Measurements from ENCODE around the gene DHTKD1. TPM values are rescaled to one million over a fixed set of nuclear protein-coding genes. Genes with fewer than 3 reads are reported as not detected.
A peak's percentile ranks its signal among the peaks of the same experiment; 100 is the strongest.

Gene DHTKD1
- total RNA-seq (10 to 100 TPM; 15.2 to 18.2 TPM), polyA plus RNA-seq (1 to 10 TPM; 5.4 to 8.0 (median 6.6) TPM), total RNA-seq (13.3 to 37.3 (median 22.5) reads per million in 6 experiments)

DNA sequence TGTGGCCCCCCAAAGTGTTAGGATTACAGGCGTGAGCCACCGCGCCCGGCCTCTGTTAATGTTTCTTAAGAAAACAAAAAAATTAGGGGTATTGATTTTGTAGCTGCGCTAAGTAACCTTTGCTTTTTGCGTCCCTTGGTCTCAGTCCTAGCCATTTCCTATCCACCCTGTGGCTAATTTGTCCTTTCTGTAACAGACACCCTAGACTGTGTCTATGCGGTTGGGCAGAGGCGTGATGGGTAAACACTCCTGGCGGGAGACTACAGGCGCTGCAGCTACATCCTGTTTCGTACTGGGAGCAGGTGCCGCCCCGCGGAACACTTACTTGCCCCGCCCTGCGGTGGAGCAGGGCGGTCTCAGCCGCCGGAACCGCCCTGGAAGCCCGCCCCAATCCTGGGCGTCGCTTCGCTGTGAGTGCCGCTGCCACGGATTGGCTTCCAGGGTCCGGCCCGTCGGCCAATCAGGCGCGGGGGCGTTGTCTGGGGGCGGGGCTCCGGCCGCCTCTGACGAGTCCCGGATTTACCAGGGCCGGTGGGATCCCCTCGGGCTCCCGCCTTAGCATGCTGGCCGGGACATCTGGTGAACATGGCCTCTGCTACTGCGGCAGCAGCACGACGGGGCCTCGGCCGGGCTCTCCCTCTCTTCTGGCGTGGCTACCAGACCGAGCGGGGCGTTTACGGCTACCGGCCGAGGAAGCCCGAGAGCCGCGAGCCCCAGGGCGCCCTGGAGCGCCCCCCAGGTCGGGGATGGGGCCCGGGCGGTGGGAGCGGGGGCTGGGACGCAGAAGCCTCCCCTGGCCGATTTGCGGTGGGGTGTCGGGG lies at the start of gene DHTKD1:
Gene DHTKD1 (plus strand): TSS at position 506 of the 821 bp plus-strand sequence. CDS start 80 bp downstream, at position 586.
- H3K4me1 Mint-ChIP-seq = peaks cover 4 to 32% (median 22%) of the 10 kb centered on the region in 4 donors
- no peaks in the 10 kb centered on the region for H3K9me3 Mint-ChIP-seq
- POLR2A ChIA-PET = interaction anchor here (0.6 to 3.3 kb wide), 4 partner anchors 27 to 84 kb away, joined by 3 to 33 read pairs (median 4); partner anchors contain the start of genes SEC61A2 and UPF2
- H3K4me3 Mint-ChIP-seq = peak within 1 kb of the TSS; percentile 73 to 93 (median 87)
- H3K27me3 Mint-ChIP-seq = no peaks in the 10 kb centered on the region
- peak within 1 kb of the TSS; percentile 73 to 97 (median 96) for H3K27ac Mint-ChIP-seq
- ATAC-seq (peak; percentile 96 to 98), DNase-seq (peak; percentile 95 to 99 (median 98))
- H3K36me3 Mint-ChIP-seq = no peaks in the 10 kb centered on the region

DNA sequence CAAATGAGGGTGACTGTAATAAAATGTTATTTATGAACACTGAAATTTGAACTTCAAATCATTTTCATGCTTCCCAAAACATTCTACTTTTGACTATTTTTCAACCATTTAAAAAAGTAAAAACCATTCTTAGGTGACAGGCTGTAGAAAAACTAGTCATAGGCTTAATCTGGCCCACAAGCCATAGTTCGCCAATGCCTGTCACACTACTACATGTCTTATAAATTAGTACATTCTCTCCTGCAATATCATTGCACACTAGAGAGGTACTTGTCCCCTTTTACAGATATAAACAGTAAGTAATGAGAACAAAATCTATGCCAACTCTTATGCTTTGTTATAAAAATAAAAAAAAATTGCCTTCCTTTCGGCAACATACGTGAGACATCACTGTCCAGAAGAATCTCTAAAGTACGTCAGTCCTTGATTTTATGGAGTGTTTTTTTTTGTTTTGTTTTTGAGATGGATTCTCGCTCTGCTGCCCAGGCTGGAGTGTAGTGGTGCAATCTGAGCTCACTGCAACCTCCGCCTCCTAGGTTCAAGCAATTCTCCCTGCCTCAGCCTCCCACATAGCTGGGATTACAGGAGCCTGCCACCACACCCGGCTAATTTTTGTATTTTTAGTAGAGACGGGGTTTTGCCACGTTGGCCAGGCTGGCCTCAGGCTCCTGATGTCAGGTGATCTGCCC lies 49.3 kb upstream of the DHTKD1 start:
- H3K27ac Mint-ChIP-seq = peak overlapping the region in 2 of 10 donors; percentile 22 to 57
- POLR2A ChIA-PET = no interaction called here
- no peak for ATAC-seq

DNA sequence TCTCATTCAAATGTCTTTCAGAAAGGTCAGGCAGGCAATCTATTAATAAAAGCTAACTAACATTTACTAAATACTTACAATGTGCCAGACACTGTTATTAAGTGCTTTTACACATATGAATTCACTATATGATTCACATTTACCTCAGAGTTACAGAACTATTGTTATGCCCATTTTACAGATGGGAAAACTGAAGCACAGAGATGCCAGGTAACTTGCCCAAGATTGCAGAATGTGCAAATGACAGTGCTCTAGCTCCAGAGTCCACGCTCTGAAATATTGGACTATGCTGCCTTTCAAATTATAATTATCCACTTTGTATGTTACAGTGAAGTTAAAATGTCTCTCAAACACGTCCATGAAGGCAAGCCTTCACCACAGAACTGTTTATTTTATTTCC lies 48.2 kb upstream of the DHTKD1 start:
- peaks cover 0 to 26% (median 0%) of the 10 kb centered on the region in 3 donors for H3K36me3 Mint-ChIP-seq
- DNase-seq (no peak), ATAC-seq (no peak)
- H3K27me3 Mint-ChIP-seq = no peaks in the 10 kb centered on the region
- POLR2A ChIA-PET = no interaction called here
- H3K27ac Mint-ChIP-seq = peak overlapping the region in 3 of 10 donors; percentile 11 to 42 (median 14)
- H3K4me3 Mint-ChIP-seq = no peak overlapping the region
- H3K4me1 Mint-ChIP-seq = peaks cover 6 to 41% (median 26%) of the 10 kb centered on the region in 4 donors
- H3K9me3 Mint-ChIP-seq = no peaks in the 10 kb centered on the region

More for the DNA sequence above, 49.3 kb upstream of the DHTKD1 start:
- Mint-ChIP-seq H3K36me3 (peaks cover 0 to 31% (median 0%) of the 10 kb centered on the region in 3 donors), H3K4me1 (peaks cover 9 to 43% (median 26%) of the 10 kb centered on the region in 4 donors), H3K27me3 (no peaks in the 10 kb centered on the region), H3K4me3 (no peak overlapping the region), H3K9me3 (no peaks in the 10 kb centered on the region)
- DNase-seq = no peak

DNA sequence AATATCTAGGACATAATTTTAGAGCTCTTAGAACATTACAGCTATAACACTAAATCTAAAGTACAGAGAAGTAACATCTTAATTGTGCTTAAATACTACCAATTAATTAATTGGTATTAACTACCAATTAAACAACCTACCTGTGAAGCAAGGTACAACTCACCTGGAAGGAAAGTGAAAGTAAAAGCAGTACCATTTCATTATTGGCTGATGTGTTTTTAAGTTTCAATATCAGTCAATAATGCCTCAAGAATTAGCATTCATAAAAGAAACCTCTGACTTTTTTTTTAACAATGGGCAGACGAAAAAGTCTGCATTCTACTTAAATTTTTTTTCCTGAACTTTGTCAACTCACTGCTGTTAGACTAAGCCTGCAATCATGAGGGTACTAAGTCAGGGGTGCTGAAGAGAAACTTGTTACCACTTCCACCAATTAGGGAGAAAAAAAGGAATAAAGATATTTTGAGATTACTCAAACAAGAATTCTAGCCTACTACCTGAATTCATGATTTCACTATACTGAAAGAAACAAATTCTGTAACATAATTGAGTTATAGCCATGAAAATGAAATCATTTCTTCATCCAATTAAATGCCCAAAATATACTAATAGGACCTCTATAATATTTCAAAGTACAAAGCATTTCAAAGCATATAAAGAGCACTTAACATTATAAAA lies 46.0 kb upstream of the DHTKD1 start:
- H3K4me1 Mint-ChIP-seq = peaks cover 10 to 53% (median 39%) of the 10 kb centered on the region in 4 donors
- H3K27ac Mint-ChIP-seq = peak overlapping the region in 7 of 10 donors; percentile 7 to 65 (median 43)
- DNase-seq (peak in 1 of 10 donors; percentile 2), ATAC-seq (no peak)
- H3K9me3 Mint-ChIP-seq = no peaks in the 10 kb centered on the region
- H3K4me3 Mint-ChIP-seq = peak overlapping the region in 8 of 10 donors; percentile 12 to 57 (median 46)
- H3K36me3 Mint-ChIP-seq = peaks cover 5 to 36% (median 8%) of the 10 kb centered on the region in 3 donors
- POLR2A ChIA-PET = no interaction called here
- H3K27me3 Mint-ChIP-seq = no peaks in the 10 kb centered on the region

DNA sequence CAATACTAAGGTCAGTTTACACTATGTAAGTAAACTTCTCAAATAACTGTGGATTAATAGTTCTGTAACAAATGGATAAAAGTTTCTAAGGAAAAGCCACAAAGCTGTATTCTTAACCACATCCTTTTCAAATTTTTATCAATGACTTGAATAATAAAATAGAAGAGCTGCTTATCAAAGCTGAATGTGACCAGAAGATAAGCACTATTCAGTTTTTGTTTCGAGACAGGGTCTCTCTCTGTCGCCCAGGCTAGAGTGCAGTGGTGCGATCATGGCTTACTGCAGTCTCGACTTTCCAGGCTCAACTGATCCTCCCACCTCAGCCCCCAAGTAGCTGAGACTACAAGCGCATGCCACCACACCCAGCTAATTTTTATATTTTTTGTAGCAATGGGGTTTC lies 43.2 kb upstream of the DHTKD1 start:
- no peak overlapping the region for H3K4me3 Mint-ChIP-seq
- H3K9me3 Mint-ChIP-seq = no peaks in the 10 kb centered on the region
- peaks cover 12 to 54% (median 45%) of the 10 kb centered on the region in 4 donors for H3K4me1 Mint-ChIP-seq
- no peak for DNase-seq
- peaks cover 11 to 63% (median 24%) of the 10 kb centered on the region in 3 donors for H3K36me3 Mint-ChIP-seq
- H3K27ac Mint-ChIP-seq = peak overlapping the region in 2 of 10 donors; percentile 24 to 83
- no peak for ATAC-seq
- POLR2A ChIA-PET = interaction anchor here (0.6 kb wide), 1 partner anchor 331 kb away, joined by 4 read pairs; no protein-coding TSS in a partner anchor
- H3K27me3 Mint-ChIP-seq = no peaks in the 10 kb centered on the region

GRCh38 chr10:12027539-12027938 lies 41.2 kb upstream of the DHTKD1 start:
- Mint-ChIP-seq H3K9me3 (no peaks in the 10 kb centered on the region), H3K4me1 (peaks cover 10 to 50% (median 38%) of the 10 kb centered on the region in 4 donors), H3K4me3 (no peak overlapping the region), H3K36me3 (peaks cover 11 to 69% (median 34%) of the 10 kb centered on the region in 3 donors), H3K27ac (peak overlapping the region in 2 of 10 donors; percentile 19 to 47), H3K27me3 (no peaks in the 10 kb centered on the region)
- DNase-seq (no peak), ATAC-seq (no peak)
- POLR2A ChIA-PET = no interaction called here

DNA sequence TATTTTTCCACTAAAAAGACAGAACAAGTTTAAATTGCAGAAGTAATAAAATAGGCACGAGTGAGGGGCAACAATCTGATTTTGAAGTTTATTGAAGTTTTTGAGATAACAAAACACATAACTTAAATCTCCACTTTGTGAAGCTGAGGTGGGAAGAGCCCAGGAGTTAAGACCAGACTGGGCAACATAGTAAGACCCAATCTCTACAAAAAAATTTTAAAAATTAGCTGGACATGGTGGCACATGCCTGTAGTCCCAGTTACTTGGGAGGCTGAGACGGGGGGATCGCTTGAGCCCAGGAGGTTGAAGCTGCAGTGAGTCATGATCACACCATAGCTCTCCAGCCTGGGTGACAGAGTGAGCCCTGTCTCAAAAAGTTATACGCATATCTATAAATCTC lies 37.4 kb upstream of the DHTKD1 start:
- H3K27me3 Mint-ChIP-seq = no peaks in the 10 kb centered on the region
- no peaks in the 10 kb centered on the region for H3K9me3 Mint-ChIP-seq
- peak overlapping the region in 1 of 10 donors; percentile 18 for H3K4me3 Mint-ChIP-seq
- peaks cover 15 to 40% (median 33%) of the 10 kb centered on the region in 4 donors for H3K4me1 Mint-ChIP-seq
- ATAC-seq = no peak
- DNase-seq = no peak
- POLR2A ChIA-PET = interaction anchor here (2.6 kb wide), 1 partner anchor 11 kb away, joined by 10 read pairs; the partner anchor contains the start of gene UPF2
- peaks cover 17 to 86% (median 43%) of the 10 kb centered on the region in 3 donors for H3K36me3 Mint-ChIP-seq
- H3K27ac Mint-ChIP-seq = peak overlapping the region in 3 of 10 donors; percentile 6 to 24 (median 8)

DNA sequence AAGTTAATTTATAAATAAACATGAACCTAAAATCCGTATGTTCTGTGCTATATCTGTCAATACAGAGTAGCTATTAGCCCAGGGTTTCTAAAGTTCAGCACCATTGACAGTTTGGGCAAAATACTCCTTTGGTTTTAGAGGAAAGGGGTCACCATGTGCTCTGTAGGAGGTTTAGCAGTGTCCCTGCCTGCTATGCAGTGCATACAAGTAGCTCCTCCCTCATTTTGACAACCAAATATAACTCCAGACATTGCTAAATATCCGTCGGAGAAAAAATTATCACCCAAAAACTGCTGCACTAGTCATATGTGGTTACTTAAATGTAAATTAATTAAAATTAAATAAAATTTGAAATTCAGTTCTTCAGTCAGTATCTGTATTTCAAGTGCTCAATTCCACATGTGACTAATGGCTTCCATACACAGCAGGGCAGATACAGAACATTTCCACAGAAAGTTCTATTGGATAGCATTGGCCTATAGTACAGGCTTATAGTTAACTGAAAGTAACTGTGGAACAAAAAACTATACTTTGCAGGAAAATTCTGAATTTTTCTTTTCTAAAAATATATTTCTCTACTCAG lies 32.6 kb upstream of the DHTKD1 start:
- no peaks in the 10 kb centered on the region for H3K9me3 Mint-ChIP-seq
- no peaks in the 10 kb centered on the region for H3K27me3 Mint-ChIP-seq
- DNase-seq = no peak
- H3K4me1 Mint-ChIP-seq = peaks cover 11 to 52% (median 37%) of the 10 kb centered on the region in 4 donors
- peaks cover 6 to 55% (median 20%) of the 10 kb centered on the region in 3 donors for H3K36me3 Mint-ChIP-seq
- no peak for ATAC-seq
- no peak overlapping the region for H3K4me3 Mint-ChIP-seq
- H3K27ac Mint-ChIP-seq = no peak overlapping the region
- POLR2A ChIA-PET = no interaction called here

DNA sequence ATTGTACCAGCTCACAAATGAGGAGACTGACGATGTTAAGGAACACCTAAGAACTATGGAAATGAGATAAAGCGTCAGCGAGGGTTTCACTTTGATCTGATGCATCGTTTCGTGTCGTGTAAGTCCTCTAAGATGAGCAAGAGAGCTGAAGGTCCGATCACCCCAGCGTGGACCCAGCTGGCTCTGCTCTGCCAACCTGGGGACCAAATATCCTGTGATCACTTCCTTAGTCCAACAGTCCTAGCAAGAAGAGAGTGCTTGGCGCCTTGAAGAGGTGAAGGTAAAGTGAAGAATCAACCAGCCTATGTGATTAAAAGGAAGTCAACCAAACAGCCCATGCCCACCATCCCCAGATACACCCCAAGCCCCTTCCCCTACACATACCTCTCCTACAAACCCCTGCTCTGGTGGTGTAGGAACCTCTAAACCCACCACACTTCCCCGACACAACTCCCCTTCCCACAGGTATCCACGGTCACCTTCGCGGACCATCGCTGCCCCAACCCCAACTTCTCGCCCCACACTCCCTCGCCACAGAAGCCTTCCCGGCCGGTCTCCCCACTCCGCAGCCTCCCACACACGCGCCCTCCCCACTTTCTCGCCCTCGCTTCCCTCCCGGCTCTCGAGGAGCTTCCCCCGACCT lies 26.9 kb upstream of the DHTKD1 start:
- peak in 6 of 10 donors; percentile 3 to 66 (median 17) for DNase-seq
- Mint-ChIP-seq H3K36me3 (peaks cover 0 to 13% (median 0%) of the 10 kb centered on the region in 3 donors), H3K9me3 (no peaks in the 10 kb centered on the region), H3K27ac (peak overlapping the region; percentile 92 to 100 (median 99)), H3K27me3 (peaks cover 0 to 3% (median 0%) of the 10 kb centered on the region in 5 donors), H3K4me1 (peaks cover 15 to 53% (median 42%) of the 10 kb centered on the region in 4 donors), H3K4me3 (peak overlapping the region; percentile 94 to 100 (median 98))
- ATAC-seq = no peak
- POLR2A ChIA-PET = interaction anchor here (0.9 to 3.6 kb wide), 8 partner anchors 9 to 154 kb away, joined by 3 to 33 read pairs (median 8); partner anchors contain the start of genes CDC123, DHTKD1 and NUDT5

DNA sequence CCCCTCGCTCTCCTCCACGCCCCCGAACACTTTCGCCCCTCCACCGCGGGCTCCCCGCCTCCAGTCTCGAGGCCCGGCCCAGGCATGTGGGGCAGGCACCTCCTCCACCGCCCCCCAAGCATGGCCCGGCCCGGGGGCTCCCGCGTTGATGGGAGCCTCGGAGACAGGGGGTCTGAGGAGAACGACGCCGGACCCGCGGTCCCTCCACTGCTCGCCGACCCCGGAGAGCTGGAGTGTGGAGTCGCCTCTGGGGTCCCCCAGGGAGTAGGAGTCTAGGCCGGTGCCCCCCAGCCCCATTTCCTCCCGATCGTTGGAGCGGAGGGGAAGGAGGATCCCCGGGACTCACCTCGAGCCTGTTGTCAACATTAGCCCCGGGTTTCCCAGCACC lies 26.4 kb upstream of the DHTKD1 start:
- ATAC-seq (peak; percentile 31 to 56), DNase-seq (peak in 7 of 10 donors; percentile 22 to 74 (median 46))
- peak overlapping the region; percentile 94 to 100 (median 98) for H3K4me3 Mint-ChIP-seq
- H3K27me3 Mint-ChIP-seq = peaks cover 0 to 3% (median 0%) of the 10 kb centered on the region in 5 donors
- peak overlapping the region; percentile 92 to 100 (median 100) for H3K27ac Mint-ChIP-seq
- POLR2A ChIA-PET = interaction anchor here (1.0 to 3.6 kb wide), 10 partner anchors 9 to 1306 kb away, joined by 3 to 33 read pairs (median 5); partner anchors contain the start of genes CDC123, DHTKD1 and NUDT5
- peaks cover 0 to 11% (median 0%) of the 10 kb centered on the region in 3 donors for H3K36me3 Mint-ChIP-seq
- H3K9me3 Mint-ChIP-seq = no peaks in the 10 kb centered on the region
- peaks cover 15 to 51% (median 42%) of the 10 kb centered on the region in 4 donors for H3K4me1 Mint-ChIP-seq

Data from naive thymus-derived CD8-positive, alpha-beta T cell (primary cell).